GM12864 (cell line): Measurements from ENCODE around the gene SLC38A3.

Source experiments
- DNase-seq: peaks from one replicate; pipeline ENCODE4 v3.0.0-alpha.2; 2011; ENCODE audit warnings: low read depth
- H3K4me3 ChIP-seq: 2 replicates; pipeline ENCODE4 v1.5.1; 2011; ENCODE audit warnings: mild to moderate bottlenecking, low read depth, low read length, control low read depth
- CTCF ChIP-seq: IDR thresholded peaks from 2 replicates; pipeline ENCODE4 v1.5.1; 2011; ENCODE audit warnings: low read depth, mild to moderate bottlenecking, moderate library complexity, low read length, control low read depth, inconsistent platforms; ENCODE audit errors: missing control alignments

SLC38A3 gene

DNA sequence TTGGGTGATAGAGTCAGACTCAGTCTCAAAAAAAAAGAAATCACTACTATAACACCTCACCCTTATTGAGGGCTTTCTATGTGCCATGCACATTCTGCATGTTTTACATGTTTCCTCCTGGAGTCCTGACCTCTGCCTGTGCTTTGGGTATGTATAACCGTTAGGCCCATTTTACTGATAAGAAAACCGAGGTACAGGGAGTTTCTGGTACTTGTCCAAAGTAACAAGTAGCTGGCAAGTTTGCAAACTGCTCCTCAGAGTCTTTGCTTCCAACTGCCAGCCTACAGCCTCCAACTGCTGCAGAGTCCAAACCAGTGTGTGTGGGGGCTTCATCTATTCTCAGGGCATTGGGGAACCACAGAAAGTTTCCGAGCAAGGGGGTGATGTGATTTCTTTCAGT lies 27.2 kb downstream of the SLC38A3 start:
- no peak overlapping the region for H3K4me3 ChIP-seq
- no peak for DNase-seq
- TF ChIP-seq CTCF = no peak

DNA sequence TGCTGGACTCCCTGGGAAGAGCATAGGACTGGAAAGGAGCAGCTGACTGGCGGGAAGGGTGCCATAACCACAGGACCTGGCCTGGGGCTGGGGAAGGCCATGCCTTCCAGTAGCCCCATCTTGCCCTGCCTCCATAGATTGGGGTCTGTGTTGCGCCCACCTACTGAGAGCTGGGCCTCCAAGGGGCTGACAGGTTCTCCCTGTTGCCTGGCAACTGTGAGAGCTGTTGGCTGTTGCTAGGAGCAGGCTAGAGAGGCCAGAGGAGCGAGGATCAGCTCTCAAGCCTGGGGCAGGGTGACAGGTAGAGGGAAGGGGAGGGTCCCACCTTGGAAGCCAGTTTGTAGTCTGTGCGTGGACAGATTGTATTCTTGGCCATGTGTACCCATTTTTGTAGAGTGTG lies 28.1 kb downstream of the SLC38A3 start:
- no peak overlapping the region for H3K4me3 ChIP-seq
- no peak for TF ChIP-seq CTCF
- no peak for DNase-seq

DNA sequence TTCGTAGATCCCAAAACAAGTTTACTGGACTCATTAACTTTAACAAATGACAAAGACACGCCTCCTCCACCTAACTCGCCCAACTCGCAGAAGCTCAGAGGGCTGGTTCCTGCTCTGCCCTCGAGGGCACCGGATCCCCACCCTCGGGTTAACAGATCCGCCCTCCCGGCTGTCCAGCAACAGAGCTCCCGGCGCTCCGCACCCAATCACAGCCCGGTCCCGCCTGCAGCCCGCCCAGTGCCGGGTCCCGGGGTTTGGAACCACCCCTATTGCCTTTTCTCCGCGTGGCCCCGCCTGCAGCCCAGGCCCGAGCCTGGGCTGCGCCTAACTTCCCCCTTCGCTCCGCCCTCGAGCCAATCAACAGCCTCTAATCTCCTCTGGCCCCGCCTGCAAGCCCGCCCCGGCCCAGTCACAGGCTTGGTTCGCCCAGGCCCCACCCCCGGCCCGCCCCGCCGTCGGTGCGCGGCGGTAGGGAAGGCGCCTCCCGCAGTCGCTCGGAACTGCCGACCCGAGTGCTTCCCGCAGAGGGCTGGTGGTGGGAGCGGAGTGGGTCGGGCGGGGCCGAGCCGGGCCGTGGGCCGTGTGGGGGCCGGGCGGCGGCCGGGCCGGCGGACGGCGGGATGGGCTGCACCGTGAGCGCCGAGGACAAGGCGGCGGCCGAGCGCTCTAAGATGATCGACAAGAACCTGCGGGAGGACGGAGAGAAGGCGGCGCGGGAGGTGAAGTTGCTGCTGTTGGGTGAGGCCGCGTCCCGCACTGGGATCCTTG lies 30.8 kb downstream of the SLC38A3 start, which contains the start of gene GNAI2:
Gene GNAI2, plus strand, starts transcription at position 489 of the 768 bp plus-strand sequence. Its CDS starts 132 bp downstream, at position 621.
- TF ChIP-seq CTCF = no peak
- H3K4me3 ChIP-seq = peak within 1 kb of the TSS; percentile 94
- peak; percentile 90 for DNase-seq

DNA sequence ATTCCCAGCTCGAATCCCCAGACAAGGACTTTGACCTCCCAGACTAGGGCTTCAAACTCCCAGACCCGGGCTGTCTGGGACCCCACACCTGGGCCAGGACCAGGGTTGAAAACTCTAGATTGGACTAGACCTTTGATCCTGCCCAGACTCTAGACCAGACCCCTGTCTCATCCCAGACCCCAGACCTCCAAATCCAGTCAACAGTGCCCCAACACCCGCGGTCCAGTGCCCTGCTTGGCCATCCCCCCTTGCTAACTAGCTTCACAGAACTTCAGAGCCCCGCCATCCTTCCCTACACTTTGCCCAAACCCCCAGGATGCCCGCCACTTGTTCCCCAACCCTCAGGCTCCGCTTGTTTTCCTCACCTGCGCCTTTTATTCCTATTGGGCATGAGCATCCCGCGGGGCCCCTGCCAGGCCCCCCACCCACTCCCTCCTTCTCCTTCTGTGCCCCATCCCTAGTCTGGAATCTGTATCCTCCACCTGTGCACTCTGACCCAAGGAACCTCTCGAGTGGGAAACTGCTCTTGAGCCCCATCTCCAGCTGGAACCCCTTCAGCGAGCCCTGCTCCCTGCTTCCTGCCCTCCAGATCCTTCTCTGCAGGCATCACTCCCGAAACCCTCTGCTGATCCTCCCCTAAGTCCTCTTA lies 31.5 kb downstream of the SLC38A3 start:
- DNase-seq = no peak
- no peak for TF ChIP-seq CTCF
- peak overlapping the region; percentile 94 for H3K4me3 ChIP-seq

DNA sequence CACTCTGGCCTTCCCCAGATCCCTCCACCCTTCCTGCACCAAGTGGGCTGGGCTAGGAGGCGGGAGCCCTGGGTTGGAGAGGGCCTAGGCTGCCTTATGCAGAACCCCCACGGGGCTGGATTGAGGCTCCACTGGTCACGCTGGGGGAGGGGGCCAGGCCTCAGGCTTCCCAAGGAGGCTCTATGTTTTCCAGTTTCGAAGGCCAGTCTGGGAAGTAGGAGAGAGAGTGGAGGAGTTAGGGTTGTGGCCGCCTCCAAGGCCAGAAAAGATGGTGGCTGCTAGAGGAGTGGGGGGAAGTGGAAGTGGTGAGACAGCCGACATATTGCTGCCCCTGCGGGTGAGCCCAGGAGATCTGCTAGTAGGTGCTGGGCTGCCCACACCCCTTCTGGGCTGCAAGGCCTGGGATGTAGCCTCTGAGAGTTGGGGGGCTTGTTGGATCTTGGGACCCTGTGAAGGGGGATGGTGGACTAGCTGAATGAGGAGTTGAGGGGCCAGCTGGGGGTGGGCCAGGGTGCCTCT lies 32.1 kb downstream of the SLC38A3 start:
- TF ChIP-seq CTCF = no peak
- no peak for DNase-seq
- H3K4me3 ChIP-seq = peak overlapping the region; percentile 94

DNA sequence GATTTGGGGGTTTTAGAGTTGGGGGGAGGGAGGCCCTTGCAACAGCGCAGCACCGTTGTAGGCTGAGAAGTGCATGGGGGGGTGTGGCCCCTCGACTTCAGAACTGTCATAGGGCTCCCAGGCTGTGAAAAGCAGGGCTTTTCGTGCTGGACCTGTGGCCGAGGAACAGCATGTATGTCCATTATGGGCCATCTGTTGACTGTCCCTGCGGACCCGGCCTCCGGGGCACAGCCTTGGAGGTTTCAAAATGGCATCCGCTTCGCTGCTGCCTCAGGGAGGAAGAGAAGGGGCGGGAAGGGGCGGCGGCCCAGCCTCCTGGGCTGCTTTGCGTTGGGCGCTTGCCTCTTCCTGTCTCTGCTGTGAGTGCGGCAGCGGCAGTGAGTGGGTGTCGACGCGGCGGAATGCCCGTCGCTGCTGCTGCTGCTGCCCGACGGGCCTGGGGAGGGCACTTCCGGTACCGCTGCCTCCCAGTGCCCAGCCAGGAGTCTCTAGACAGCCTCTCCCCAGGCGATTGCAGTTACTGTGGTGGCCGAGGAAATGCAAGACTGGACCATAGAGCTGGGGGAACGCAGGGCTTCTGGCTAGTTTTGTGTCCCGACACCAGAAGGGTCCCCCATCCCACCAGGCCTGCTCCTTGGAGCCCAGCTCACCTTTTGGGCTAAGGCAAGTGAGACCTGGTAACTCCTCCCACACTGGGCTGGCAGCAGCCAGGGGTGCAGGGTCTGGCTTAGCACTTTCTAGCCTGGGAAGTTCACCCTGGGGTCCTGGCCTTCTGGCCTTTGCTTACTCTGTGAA lies 32.9 kb downstream of the SLC38A3 start:
- peak overlapping the region; percentile 94 for H3K4me3 ChIP-seq
- no peak for TF ChIP-seq CTCF
- peak; percentile 64 for DNase-seq
